Ascending aorta (tissue), 2 donors: ENCODE measurements around the gene DNMT1. TPM values are rescaled to one million over a fixed set of nuclear protein-coding genes. Genes with fewer than 3 reads are reported as not detected.

Experiments
- DNase-seq, 2 donors: peaks; one replicate each; pipeline ENCODE4 v3.0.0-alpha.2; 2019; ENCODE audit warnings: low spot score in 2 of 2
- H3K27ac ChIP-seq, 2 donors: fragments of 200-600 bp; sonication (generic); one replicate each; pipeline ENCODE4 v1.5.1; 2016 to 2017; ENCODE audit warnings: mild to moderate bottlenecking in 1 of 2
- H3K27me3 ChIP-seq: fragments of 200-600 bp; sonication (generic); one replicate; pipeline ENCODE4 v1.5.1; 2017
- H3K36me3 ChIP-seq, 2 donors: fragments of 200-600 bp; sonication (generic); one replicate each; pipeline ENCODE4 v1.5.1; 2016
- H3K4me1 ChIP-seq, 2 donors: fragments of 200-600 bp; sonication (generic); one replicate each; pipeline ENCODE4 v1.5.1; 2016 to 2017; ENCODE audit warnings: mild to moderate bottlenecking in 1 of 2
- H3K4me3 ChIP-seq, 2 donors: fragments of 200-600 bp; sonication (generic); one replicate each; pipeline ENCODE4 v1.5.1; 2016 to 2017; ENCODE audit warnings: mild to moderate bottlenecking in 1 of 2
- H3K9me3 ChIP-seq, 2 donors: fragments of 200-600 bp; sonication (generic); one replicate each; pipeline ENCODE4 v1.5.1; 2016
- intact Hi-C: fragments of 100-400 bp; cut with DNase I; formaldehyde crosslinking; loops from one replicate; pipeline ENCODE4 v1.15.1; 2023
- total RNA-seq: library from RNA; depleted of rRNA; stranded (reverse); fragments of >200 nt; gene quantifications from one replicate; pipeline ENCODE4 v1.1.0, GENCODE V29; 2016
- TF ChIP-seq, protein P1 (sequence below), 3 experiments: fragments of 200-600 bp in 2 of 3; fragments of 450-650 bp in 1 of 3; sonication (generic) in 2 of 3; IDR thresholded peaks; one replicate each; pipeline ENCODE4 v1.5.1; 2016 to 2019; ENCODE audit warnings: antibody characterized with exemption in 3 of 3, mild to moderate bottlenecking in 1 of 3, moderate library complexity in 1 of 3

The DNMT1 gene
- total RNA-seq, 1 donor from 2014 or later = 54.0 TPM

GRCh38 chr19:10100163-10100785 lies 94.5 kb downstream of the DNMT1 start:
- no peak overlapping the region for H3K4me3 ChIP-seq
- intact Hi-C loops = loop anchor here (10.0 kb wide), 1 partner anchor 165 kb away; the partner anchor contains the start of gene OLFM2
- H3K36me3 ChIP-seq = no peaks in the 10 kb centered on the region
- no peak overlapping the region for H3K27ac ChIP-seq
- DNase-seq = no peak
- TF ChIP-seq, protein P1, sequence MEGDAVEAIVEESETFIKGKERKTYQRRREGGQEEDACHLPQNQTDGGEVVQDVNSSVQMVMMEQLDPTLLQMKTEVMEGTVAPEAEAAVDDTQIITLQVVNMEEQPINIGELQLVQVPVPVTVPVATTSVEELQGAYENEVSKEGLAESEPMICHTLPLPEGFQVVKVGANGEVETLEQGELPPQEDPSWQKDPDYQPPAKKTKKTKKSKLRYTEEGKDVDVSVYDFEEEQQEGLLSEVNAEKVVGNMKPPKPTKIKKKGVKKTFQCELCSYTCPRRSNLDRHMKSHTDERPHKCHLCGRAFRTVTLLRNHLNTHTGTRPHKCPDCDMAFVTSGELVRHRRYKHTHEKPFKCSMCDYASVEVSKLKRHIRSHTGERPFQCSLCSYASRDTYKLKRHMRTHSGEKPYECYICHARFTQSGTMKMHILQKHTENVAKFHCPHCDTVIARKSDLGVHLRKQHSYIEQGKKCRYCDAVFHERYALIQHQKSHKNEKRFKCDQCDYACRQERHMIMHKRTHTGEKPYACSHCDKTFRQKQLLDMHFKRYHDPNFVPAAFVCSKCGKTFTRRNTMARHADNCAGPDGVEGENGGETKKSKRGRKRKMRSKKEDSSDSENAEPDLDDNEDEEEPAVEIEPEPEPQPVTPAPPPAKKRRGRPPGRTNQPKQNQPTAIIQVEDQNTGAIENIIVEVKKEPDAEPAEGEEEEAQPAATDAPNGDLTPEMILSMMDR (IDR thresholded peaks at IDR 0.05) = no peak
- H3K9me3 ChIP-seq = no peaks in the 10 kb centered on the region
- no peaks in the 10 kb centered on the region for H3K27me3 ChIP-seq
- H3K4me1 ChIP-seq = peaks cover 4 to 8% of the 10 kb centered on the region in 2 donors

GRCh38 chr19:10096615-10096963 lies 98.2 kb downstream of the DNMT1 start:
- Histone ChIP-seq H3K4me1 (peaks cover 4 to 8% of the 10 kb centered on the region in 2 donors), H3K36me3 (peaks cover 2 to 14% of the 10 kb centered on the region in 2 donors), H3K9me3 (no peaks in the 10 kb centered on the region), H3K27ac (peak overlapping the region in 1 of 2 donors; percentile 67), H3K27me3 (no peaks in the 10 kb centered on the region), H3K4me3 (peak overlapping the region; percentile 55 to 73)
- no peak for DNase-seq
- intact Hi-C loops = loop anchor here (5.0 kb wide), 1 partner anchor 156 kb away; the partner anchor contains the start of gene MRPL4
- TF ChIP-seq, protein P1 (IDR thresholded peaks at IDR 0.05) = no peak

GRCh38 chr19:10095948-10096614 lies 98.7 kb downstream of the DNMT1 start:
- Histone ChIP-seq H3K27me3 (no peaks in the 10 kb centered on the region), H3K27ac (peak overlapping the region; percentile 67 to 69), H3K4me1 (peaks cover 4 to 8% of the 10 kb centered on the region in 2 donors), H3K36me3 (peaks cover 6 to 19% of the 10 kb centered on the region in 2 donors), H3K4me3 (peak overlapping the region; percentile 55 to 73), H3K9me3 (no peaks in the 10 kb centered on the region)
- TF ChIP-seq, protein P1 (IDR thresholded peaks at IDR 0.05) = peak in 1 of 3 experiments; percentile 26
- peak; percentile 52 to 94 for DNase-seq
- intact Hi-C loops = loop anchor here (5.0 kb wide), 1 partner anchor 156 kb away; the partner anchor contains the start of gene MRPL4

GRCh38 chr19:10095622-10095947 lies 99.2 kb downstream of the DNMT1 start:
- intact Hi-C loops = loop anchor here (5.0 kb wide), 1 partner anchor 157 kb away; the partner anchor contains the start of gene MRPL4
- H3K4me1 ChIP-seq = peaks cover 4 to 8% of the 10 kb centered on the region in 2 donors
- peaks cover 10 to 21% of the 10 kb centered on the region in 2 donors for H3K36me3 ChIP-seq
- H3K27me3 ChIP-seq = no peaks in the 10 kb centered on the region
- no peak for DNase-seq
- TF ChIP-seq, protein P1 (IDR thresholded peaks at IDR 0.05) = peak in 1 of 3 experiments; percentile 6
- peak overlapping the region in 1 of 2 donors; percentile 44 for H3K4me3 ChIP-seq
- H3K27ac ChIP-seq = peak overlapping the region; percentile 67 to 69
- H3K9me3 ChIP-seq = no peaks in the 10 kb centered on the region

GRCh38 chr19:10093295-10094186 lies 101.2 kb downstream of the DNMT1 start:
- no peak overlapping the region for H3K27ac ChIP-seq
- TF ChIP-seq, protein P1 (IDR thresholded peaks at IDR 0.05) = no peak
- peaks cover 10 to 38% of the 10 kb centered on the region in 2 donors for H3K36me3 ChIP-seq
- no peak for DNase-seq
- intact Hi-C loops = no loop called here
- H3K4me1 ChIP-seq = peaks cover 4 to 8% of the 10 kb centered on the region in 2 donors
- no peak overlapping the region for H3K4me3 ChIP-seq
- H3K9me3 ChIP-seq = no peaks in the 10 kb centered on the region
- no peaks in the 10 kb centered on the region for H3K27me3 ChIP-seq
